Esophagus muscularis mucosa (tissue), 4 donors: ENCODE measurements around the gene KMT2E. TPM values are rescaled to one million over a fixed set of nuclear protein-coding genes. Genes with fewer than 3 reads are reported as not detected.

Experiments
- DNase-seq: peaks from one replicate; pipeline ENCODE4 v3.0.0-alpha.2; 2017; ENCODE audit errors: extremely low spot score
- H3K27ac ChIP-seq, 4 donors: fragments of 200-600 bp; sonication (generic); replicated peaks in 1 of 4; 1 replicate in 3 of 4; 2 replicates in 1 of 4; pipeline ENCODE4 v1.5.1; 2016 to 2019; ENCODE audit warnings: mild to moderate bottlenecking in 1 of 4
- H3K27me3 ChIP-seq, 4 donors: fragments of 200-600 bp; sonication (generic); one replicate each; pipeline versions ENCODE4 v1.5.1 to v1.6.0; 2016 to 2019
- H3K36me3 ChIP-seq, 4 donors: fragments of 200-600 bp; sonication (generic); one replicate each; pipeline ENCODE4 v1.5.1; 2016 to 2019
- H3K4me1 ChIP-seq, 4 donors: fragments of 200-600 bp; sonication (generic); one replicate each; pipeline ENCODE4 v1.5.1; 2016 to 2019
- H3K4me3 ChIP-seq, 4 donors: fragments of 200-600 bp; sonication (generic); 1 replicate in 2 of 4; 2 replicates in 2 of 4; pipeline ENCODE4 v1.5.1; 2016 to 2019; ENCODE audit warnings: mild to moderate bottlenecking in 4 of 4, moderate library complexity in 1 of 4
- H3K9me3 ChIP-seq, 4 donors: fragments of 200-600 bp; sonication (generic); 1 replicate in 3 of 4; 2 replicates in 1 of 4; pipeline ENCODE4 v1.5.1; 2016 to 2019
- EP300 ChIP-seq: sonication (generic); formaldehyde crosslinking; IDR thresholded peaks from one replicate; pipeline ENCODE4 v1.6.1; 2017; ENCODE audit warnings: antibody characterized with exemption
- POLR2A ChIP-seq: fragments of 450-650 bp; IDR thresholded peaks from one replicate; pipeline ENCODE4 v1.6.1; 2017; ENCODE audit warnings: antibody characterized with exemption, moderate library complexity, mild to moderate bottlenecking, low read depth
- POLR2AphosphoS5 ChIP-seq, 2 donors: sonication (generic); formaldehyde crosslinking; IDR thresholded peaks; one replicate each; pipeline ENCODE4 v1.6.1; 2017; ENCODE audit warnings: antibody characterized with exemption in 2 of 2
- WGBS: methylation state at CpG from one replicate; pipeline ENCODE4 v1.1.5; 2018; 5-methylcytosine and 5-hydroxymethylcytosine counted together
- intact Hi-C: fragments of 100-400 bp; cut with DNase I; formaldehyde crosslinking; loops from one replicate; pipeline ENCODE4 v1.15.1; 2023
- total RNA-seq, 4 donors: library from RNA; depleted of rRNA; stranded (reverse); fragments of >200 nt; gene quantifications; one replicate each; pipeline versions ENCODE4 v1.1.0 to v1.2.1, GENCODE V29; 2016
- TF ChIP-seq, protein P1 (sequence below), 3 experiments: fragments of 200-600 bp in 2 of 3; fragments of 450-650 bp in 1 of 3; sonication (generic) in 2 of 3; IDR thresholded peaks; one replicate each; pipeline ENCODE4 v1.5.1; 2017 to 2019; ENCODE audit warnings: antibody characterized with exemption in 3 of 3, mild to moderate bottlenecking in 2 of 3, moderate library complexity in 1 of 3

Gene KMT2E
- total RNA-seq, 4 donors from 2014 or later, result 77.0 to 109 (median 94.0) TPM

DNA sequence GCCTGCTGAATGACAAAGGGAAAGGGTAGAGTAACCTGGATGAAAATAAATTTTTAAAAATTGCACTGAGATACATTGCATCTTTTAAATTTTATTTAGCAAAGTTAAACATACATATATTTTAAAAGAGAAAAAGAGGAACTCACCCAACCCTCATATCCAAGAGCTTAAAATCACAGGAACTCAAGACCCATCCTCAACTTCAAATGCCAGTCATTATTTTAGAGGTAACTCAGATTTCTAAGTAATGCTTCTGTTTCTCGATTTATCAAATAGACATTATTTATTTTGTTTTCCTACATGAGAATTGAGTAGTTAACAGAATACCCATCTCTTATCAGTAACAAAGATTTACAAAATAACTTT, 32.4 kb upstream of the KMT2E start:
- intact Hi-C loops, result loop anchor here (10.0 kb wide), 2 partner anchors 83 to 123 kb away; no protein-coding TSS in a partner anchor
- no peaks in the 10 kb centered on the region for H3K27me3 ChIP-seq
- H3K36me3 ChIP-seq, result no peaks in the 10 kb centered on the region
- H3K4me1 ChIP-seq, result peaks cover 61 to 78% (median 66%) of the 10 kb centered on the region in 4 donors
- TF ChIP-seq POLR2AphosphoS5 (IDR thresholded peaks at IDR 0.05) (no peak), EP300 (no peak), POLR2A (no peak)
- TF ChIP-seq, protein P1, sequence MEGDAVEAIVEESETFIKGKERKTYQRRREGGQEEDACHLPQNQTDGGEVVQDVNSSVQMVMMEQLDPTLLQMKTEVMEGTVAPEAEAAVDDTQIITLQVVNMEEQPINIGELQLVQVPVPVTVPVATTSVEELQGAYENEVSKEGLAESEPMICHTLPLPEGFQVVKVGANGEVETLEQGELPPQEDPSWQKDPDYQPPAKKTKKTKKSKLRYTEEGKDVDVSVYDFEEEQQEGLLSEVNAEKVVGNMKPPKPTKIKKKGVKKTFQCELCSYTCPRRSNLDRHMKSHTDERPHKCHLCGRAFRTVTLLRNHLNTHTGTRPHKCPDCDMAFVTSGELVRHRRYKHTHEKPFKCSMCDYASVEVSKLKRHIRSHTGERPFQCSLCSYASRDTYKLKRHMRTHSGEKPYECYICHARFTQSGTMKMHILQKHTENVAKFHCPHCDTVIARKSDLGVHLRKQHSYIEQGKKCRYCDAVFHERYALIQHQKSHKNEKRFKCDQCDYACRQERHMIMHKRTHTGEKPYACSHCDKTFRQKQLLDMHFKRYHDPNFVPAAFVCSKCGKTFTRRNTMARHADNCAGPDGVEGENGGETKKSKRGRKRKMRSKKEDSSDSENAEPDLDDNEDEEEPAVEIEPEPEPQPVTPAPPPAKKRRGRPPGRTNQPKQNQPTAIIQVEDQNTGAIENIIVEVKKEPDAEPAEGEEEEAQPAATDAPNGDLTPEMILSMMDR (IDR thresholded peaks at IDR 0.05), result no peak
- H3K9me3 ChIP-seq, result no peaks in the 10 kb centered on the region
- no peak for DNase-seq
- no peak overlapping the region for H3K4me3 ChIP-seq
- WGBS, result 79% methylated on average over 1 of the region's 1 CpG
- peak overlapping the region; percentile 94 to 97 (median 96) for H3K27ac ChIP-seq

DNA sequence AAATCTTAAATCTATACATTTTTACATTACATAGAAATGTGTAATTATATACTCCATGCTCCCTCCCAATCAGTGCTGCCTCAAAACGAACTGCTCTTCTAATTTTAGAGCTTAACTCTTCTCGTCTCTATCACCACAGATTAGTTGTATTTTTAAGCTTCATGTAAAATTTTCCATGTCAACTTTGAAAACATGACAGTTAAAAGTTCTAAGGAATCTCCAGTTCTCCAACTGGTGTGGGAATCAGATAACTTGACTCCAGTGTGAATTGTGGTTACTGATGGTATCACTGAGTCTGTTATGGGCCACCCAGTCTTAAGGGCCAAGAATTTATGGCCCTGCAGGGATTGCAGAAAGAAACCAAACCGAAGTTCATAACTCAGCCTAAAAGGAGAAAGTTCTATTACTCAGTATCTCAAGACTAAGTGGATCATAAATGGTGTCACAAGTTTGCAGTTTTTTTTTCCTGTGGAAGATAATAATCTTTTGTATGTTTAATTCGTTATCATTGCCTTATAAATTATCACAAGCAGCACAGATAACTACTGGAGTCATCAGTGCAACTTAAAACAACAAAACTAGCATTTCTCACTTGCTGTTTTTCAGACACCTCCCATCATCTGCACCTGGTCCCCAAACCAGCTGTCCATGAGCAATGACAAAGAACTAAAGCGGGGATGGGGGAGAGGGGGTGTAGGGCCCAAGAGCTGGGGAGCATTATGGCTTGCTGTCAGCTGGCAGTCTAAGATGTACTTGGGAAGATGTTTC, 31.5 kb upstream of the KMT2E start:
- TF ChIP-seq, protein P1 (IDR thresholded peaks at IDR 0.05), result no peak
- TF ChIP-seq POLR2AphosphoS5 (IDR thresholded peaks at IDR 0.05) (no peak), EP300 (no peak), POLR2A (no peak)
- Histone ChIP-seq H3K9me3 (no peaks in the 10 kb centered on the region), H3K36me3 (no peaks in the 10 kb centered on the region), H3K27ac (peak overlapping the region; percentile 94 to 97 (median 96)), H3K4me3 (peak overlapping the region; percentile 67 to 73 (median 70)), H3K27me3 (no peaks in the 10 kb centered on the region), H3K4me1 (peaks cover 53 to 75% (median 57%) of the 10 kb centered on the region in 4 donors)
- intact Hi-C loops, result loop anchor here (10.0 kb wide), 2 partner anchors 82 to 122 kb away; no protein-coding TSS in a partner anchor
- 33% methylated on average over 5 of the region's 5 CpGs for WGBS
- DNase-seq, result no peak

DNA sequence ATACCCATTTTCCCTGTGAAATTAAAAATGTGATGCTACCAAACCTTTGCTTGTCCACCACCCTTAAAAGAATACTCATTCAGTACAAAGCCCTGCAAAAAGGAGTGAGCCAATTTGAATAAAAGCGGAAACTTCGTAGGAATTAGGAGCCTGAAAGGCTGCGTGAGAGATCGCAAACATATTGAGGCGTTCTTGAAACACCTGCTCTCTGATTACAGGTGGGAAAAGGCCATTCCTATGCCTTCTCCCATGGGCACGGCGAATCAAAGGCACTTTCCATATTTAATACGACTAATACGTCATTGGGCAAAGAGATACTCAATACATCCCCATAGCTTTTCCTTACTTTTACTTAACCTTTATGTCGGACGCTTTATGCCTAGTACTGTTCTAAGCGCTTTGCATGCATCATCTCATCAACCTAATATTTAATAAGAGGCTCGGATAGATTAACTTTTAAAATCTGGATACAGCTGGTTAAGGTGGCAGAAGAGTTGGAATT, 30.9 kb upstream of the KMT2E start:
- intact Hi-C loops, result loop anchor here (10.0 kb wide), 2 partner anchors 82 to 122 kb away; no protein-coding TSS in a partner anchor
- no peaks in the 10 kb centered on the region for H3K36me3 ChIP-seq
- TF ChIP-seq POLR2A (no peak), POLR2AphosphoS5 (IDR thresholded peaks at IDR 0.05) (no peak), EP300 (no peak)
- TF ChIP-seq, protein P1 (IDR thresholded peaks at IDR 0.05), result no peak
- peak overlapping the region; percentile 67 to 73 (median 70) for H3K4me3 ChIP-seq
- no peak for DNase-seq
- H3K9me3 ChIP-seq, result no peaks in the 10 kb centered on the region
- no peaks in the 10 kb centered on the region for H3K27me3 ChIP-seq
- peaks cover 47 to 70% (median 51%) of the 10 kb centered on the region in 4 donors for H3K4me1 ChIP-seq
- WGBS, result 27% methylated on average over 13 of the region's 13 CpGs
- H3K27ac ChIP-seq, result peak overlapping the region; percentile 94 to 97 (median 96)

DNA sequence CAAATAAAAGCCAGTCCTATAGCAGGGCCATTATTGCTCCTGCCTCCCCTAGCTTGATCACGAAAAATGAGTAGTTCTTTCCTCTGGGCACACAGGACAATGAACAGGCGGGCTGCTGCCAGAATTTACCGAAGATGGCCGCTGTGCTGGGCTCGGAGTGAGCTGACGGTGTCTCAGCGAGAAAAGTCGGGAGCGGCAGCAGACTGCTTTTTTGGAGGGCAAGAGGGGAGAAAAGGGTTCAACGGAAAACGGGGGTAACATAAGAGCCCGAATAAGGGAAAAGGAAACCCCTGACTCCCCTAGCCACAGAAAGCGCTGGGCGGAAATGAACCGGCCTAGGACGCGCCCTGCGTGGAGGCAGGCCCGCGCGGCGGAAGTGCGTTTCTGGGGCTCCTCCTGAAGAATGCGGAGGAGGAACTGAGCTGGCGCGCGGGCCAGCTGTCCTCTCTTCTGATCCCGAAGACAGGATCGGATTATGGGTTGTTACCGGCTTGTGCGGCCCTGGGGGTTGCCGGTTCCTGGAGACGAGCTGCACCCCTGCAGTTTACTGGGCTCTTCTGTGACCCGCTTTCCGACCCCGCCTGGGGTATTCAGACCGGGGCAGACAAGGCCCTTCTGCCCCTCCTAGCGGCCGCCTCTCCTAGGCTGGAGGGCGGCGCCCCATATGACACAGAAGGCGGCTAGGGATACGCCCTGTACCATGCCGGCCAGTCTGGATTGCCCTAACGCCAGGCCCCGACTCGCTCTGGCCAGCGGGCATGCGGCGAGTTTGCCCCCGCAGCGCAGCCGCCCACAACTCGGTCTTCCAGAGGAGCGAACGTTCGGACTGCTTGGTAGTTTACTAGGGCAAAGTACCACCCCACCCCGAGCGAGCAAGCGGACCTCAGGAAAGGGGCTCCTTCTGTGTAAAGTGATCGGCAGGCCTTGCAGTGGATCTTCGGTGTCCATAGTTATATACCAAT, 30.1 kb upstream of the KMT2E start:
- intact Hi-C loops, result loop anchor here (2.0 to 10.0 kb wide), 3 partner anchors 31 to 121 kb away; partner anchors contain the start of gene KMT2E
- Histone ChIP-seq H3K27ac (peak overlapping the region; percentile 94 to 97 (median 96)), H3K36me3 (no peaks in the 10 kb centered on the region), H3K4me1 (peaks cover 39 to 63% (median 44%) of the 10 kb centered on the region in 4 donors), H3K4me3 (peak overlapping the region; percentile 67 to 73 (median 70)), H3K27me3 (no peaks in the 10 kb centered on the region), H3K9me3 (no peaks in the 10 kb centered on the region)
- DNase-seq, result peak; percentile 96
- whole genome bisulfite sequencing, result under 1% methylated on average over 35 of the region's 62 CpGs
- TF ChIP-seq, protein P1 (IDR thresholded peaks at IDR 0.05), result peak; percentile 55 to 64 (median 58)
- TF ChIP-seq POLR2A, result peak; percentile 66
- TF ChIP-seq EP300, result no peak
- peak; percentile 85 to 95 for TF ChIP-seq POLR2AphosphoS5 (IDR thresholded peaks at IDR 0.05)
